ENCODE measurements around the gene EPHA6. TPM values are rescaled to one million over a fixed set of nuclear protein-coding genes. Genes with fewer than 3 reads are reported as not detected.

The EPHA6 gene
- total and polyA plus RNA-seq, 9 of the 15 experiments (the other 6 are each of a cell fraction or from before 2014, with no cell fraction given) = not detected

DNA sequence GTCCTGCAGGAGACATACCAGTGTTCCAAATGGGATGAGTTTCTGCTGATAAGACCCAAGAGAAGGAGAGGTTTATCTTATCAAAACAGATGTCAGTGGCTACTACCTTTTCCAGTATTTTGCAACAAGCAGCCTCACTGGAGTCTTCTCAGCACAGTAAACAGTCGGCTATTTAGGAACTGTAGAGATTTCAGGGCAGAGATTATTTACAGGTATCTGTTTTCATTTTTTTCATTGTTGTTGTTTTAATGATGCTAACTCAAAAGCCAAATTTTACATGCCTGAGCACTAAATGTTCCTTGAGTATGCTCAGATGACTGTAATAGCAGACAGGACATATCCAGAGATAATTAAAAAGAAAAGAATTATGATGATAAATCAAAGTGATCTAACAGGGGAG is 252.1 kb downstream of the EPHA6 start (continued):
- TF ChIP-seq ZHX1 (conservative IDR thresholded peaks at IDR 0.05; ENCODE audit: low read length) (no peak), PHTF2 (CRISPR knock-in tag; IDR thresholded peaks at IDR 0.05) (no peak)

DNA sequence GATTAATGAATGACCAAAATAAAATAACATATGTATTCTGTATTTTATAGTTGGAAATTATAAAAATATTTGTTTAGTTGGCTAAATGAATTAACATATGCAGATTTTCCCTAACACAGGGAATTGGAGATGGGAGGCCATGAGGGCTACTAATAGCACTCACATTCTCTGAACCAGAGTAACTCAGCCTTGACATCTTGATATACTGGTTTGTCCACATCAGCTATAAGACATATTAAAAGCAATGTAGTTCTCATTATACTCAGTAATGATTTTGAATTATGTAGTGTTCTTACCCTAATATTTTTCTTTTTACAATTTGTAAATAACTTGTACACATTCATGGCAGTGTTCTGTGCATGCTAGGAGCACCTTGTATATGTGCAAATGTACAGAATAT is 255.9 kb downstream of the EPHA6 start:
- in situ Hi-C loops (cut with MboI) (no loop called here), intact Hi-C loops (cut with micrococcal nuclease) (no loop called here)
- no peaks in the 10 kb centered on the region for H3K79me2 ChIP-seq (ENCODE audit: control insufficient read depth, insufficient read depth, low read length)
- H3K4me2 ChIP-seq (ENCODE audit: insufficient read depth, low read length) = no peak overlapping the region
- no TSS peak for BruUV-seq (replicated peaks)
- FAIRE-seq (no peak), DNase-seq (ENCODE audit: extremely low read depth in 1 of 4, low spot score in 3 of 4) (no peak), ATAC-seq (no peak)
- H3K36me3 ChIP-seq (ENCODE audit: control insufficient read depth, insufficient read depth, low read length) = no peaks in the 10 kb centered on the region
- ChIA-PET CTCF (ENCODE audit: low intra/inter-chr PET ratio) (no interaction called here), POLR2A (no interaction called here)
- no peak overlapping the region for H2AFZ ChIP-seq (ENCODE audit: low read depth, low read length)
- no peaks in the 10 kb centered on the region for H3K4me1 ChIP-seq (replicated peaks in 1 of 2; ENCODE audit: control insufficient read depth in 2 of 2, insufficient read depth in 2 of 2, low read length in 2 of 2)
- H3K9ac ChIP-seq (ENCODE audit: insufficient read depth in 1 of 2, low read depth in 2 of 2, low read length in 2 of 2) = no peak overlapping the region
- no peaks in the 10 kb centered on the region for H3K9me3 ChIP-seq (replicated peaks; ENCODE audit: control insufficient read depth, insufficient read depth, low read depth, low read length)
- no peaks in the 10 kb centered on the region for H4K20me1 ChIP-seq (replicated peaks; ENCODE audit: control insufficient read depth, insufficient read depth, low read length)
- no peak overlapping the region for H3K27ac ChIP-seq (ENCODE audit: extremely low read depth, low read depth, low read length)
- no peak overlapping the region for H3K4me3 ChIP-seq
- H3K27me3 ChIP-seq (ENCODE audit: control insufficient read depth in 2 of 2, insufficient read depth in 2 of 2, low read length in 2 of 2) = no peaks in the 10 kb centered on the region
- no peak for TF ChIP-seq SMARCB1 (IDR thresholded peaks at IDR 0.05; ENCODE audit: insufficient read length, low read depth)
- TF ChIP-seq EWSR1 (IDR thresholded peaks at IDR 0.05; ENCODE audit: borderline replicate concordance, low read depth, partially characterized antibody) = no peak
- no peak for TF ChIP-seq CBX2 (IDR thresholded peaks at IDR 0.05; ENCODE audit: insufficient read depth, low read length, poor library complexity, severe bottlenecking)
- TF ChIP-seq ZNF184 (CRISPR knock-in tag; IDR thresholded peaks at IDR 0.05) = no peak
- TF ChIP-seq, protein P1, sequence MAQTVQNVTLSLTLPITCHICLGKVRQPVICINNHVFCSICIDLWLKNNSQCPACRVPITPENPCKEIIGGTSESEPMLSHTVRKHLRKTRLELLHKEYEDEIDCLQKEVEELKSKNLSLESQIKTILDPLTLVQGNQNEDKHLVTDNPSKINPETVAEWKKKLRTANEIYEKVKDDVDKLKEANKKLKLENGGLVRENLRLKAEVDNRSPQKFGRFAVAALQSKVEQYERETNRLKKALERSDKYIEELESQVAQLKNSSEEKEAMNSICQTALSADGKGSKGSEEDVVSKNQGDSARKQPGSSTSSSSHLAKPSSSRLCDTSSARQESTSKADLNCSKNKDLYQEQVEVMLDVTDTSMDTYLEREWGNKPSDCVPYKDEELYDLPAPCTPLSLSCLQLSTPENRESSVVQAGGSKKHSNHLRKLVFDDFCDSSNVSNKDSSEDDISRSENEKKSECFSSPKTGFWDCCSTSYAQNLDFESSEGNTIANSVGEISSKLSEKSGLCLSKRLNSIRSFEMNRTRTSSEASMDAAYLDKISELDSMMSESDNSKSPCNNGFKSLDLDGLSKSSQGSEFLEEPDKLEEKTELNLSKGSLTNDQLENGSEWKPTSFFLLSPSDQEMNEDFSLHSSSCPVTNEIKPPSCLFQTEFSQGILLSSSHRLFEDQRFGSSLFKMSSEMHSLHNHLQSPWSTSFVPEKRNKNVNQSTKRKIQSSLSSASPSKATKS (CRISPR knock-in tag; IDR thresholded peaks at IDR 0.05) = no peak
- no peaks in the 10 kb centered on the region for H3K9me1 ChIP-seq (ENCODE audit: control insufficient read depth, insufficient read depth, low read length)

Measured in K562 (cell line).